Measurements from ENCODE around the gene DENND1A.

The DENND1A gene

DNA sequence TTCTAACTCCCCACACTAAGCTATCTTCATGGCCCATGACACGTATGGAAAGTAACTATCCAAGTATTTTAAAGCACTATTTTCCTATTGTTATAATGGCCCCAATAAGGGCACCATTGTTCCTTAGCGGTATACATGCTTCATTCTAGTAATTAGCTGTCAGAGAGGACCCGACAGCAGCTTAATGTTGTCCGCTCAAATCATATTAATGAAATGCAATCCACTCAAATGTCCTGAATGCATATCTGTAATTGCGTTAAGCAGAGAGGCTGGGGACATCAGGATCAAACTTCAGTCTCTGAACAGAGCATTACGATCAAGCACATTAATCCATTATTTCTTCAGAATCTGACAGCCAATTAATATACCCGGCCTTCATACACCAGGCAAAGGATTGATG lies 434.2 kb downstream of the DENND1A start:
- no peak overlapping the region for H3K9ac ChIP-seq (ENCODE audit: low read depth, low read length)
- no peak overlapping the region for H3K4me3 ChIP-seq (ENCODE audit: low read length)
- no peaks in the 10 kb centered on the region for H3K9me3 ChIP-seq (ENCODE audit: insufficient read depth, low read depth, low read length)
- no peaks in the 10 kb centered on the region for H3K27me3 ChIP-seq (ENCODE audit: insufficient read depth, low read length)
- H3K27ac ChIP-seq (ENCODE audit: low read depth, low read length): no peak overlapping the region
- no peaks in the 10 kb centered on the region for H3K4me1 ChIP-seq (ENCODE audit: insufficient read depth, low read length)
- whole genome bisulfite sequencing: 94% methylated on average over 7 of the region's 7 CpGs
- no peaks in the 10 kb centered on the region for H3K36me3 ChIP-seq (ENCODE audit: insufficient read depth, low read length)

DNA sequence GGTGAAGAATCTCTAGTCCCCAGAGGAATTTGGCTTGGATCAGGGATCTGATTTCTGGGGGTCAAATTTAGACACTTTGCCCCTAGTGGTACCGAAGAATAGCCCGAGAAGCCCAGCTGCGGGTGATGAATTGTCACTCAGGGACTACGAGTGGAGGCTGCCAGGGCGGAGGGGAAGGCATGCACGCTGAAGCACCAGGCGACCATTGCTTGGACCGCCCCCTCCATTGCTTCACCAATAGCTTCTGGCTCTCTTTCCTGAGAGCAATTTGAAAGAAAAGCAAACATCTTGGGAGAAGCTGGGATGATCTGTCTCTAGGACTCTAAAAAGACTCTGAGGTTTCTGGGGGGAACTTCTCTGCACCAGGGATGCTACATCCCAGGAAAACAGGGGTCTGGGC lies 436.3 kb downstream of the DENND1A start:
- H3K4me1 ChIP-seq (ENCODE audit: insufficient read depth, low read length): peaks cover 8% of the 10 kb centered on the region
- H3K36me3 ChIP-seq (ENCODE audit: insufficient read depth, low read length): no peaks in the 10 kb centered on the region
- H3K9me3 ChIP-seq (ENCODE audit: insufficient read depth, low read depth, low read length): no peaks in the 10 kb centered on the region
- H3K9ac ChIP-seq (ENCODE audit: low read depth, low read length): no peak overlapping the region
- no peak overlapping the region for H3K27ac ChIP-seq (ENCODE audit: low read depth, low read length)
- 76% methylated on average over 8 of the region's 8 CpGs for WGBS
- no peaks in the 10 kb centered on the region for H3K27me3 ChIP-seq (ENCODE audit: insufficient read depth, low read length)
- H3K4me3 ChIP-seq (ENCODE audit: low read length): no peak overlapping the region

DNA sequence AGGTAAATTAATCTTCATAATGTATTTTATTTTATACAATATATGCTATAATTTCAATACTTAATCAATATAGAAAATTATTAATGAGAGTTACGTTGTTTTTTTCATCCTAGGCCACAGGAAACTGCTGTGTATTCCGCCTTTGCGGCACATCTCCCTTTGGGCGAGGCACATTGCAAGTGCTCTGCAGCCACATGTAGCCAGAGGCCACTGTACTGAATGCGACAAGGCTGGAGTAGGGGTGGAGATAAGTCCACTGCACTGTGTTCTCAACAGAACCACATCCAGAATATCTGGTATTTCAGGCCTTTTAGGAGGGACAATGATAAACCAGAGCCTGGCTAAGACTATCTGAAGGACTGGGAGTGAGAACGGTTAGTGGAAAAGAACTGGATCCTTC lies 439.2 kb downstream of the DENND1A start:
- Histone ChIP-seq H3K27me3 (ENCODE audit: insufficient read depth, low read length) (no peaks in the 10 kb centered on the region), H3K36me3 (ENCODE audit: insufficient read depth, low read length) (no peaks in the 10 kb centered on the region), H3K27ac (ENCODE audit: low read depth, low read length) (no peak overlapping the region), H3K4me3 (ENCODE audit: low read length) (no peak overlapping the region), H3K9ac (ENCODE audit: low read depth, low read length) (no peak overlapping the region), H3K4me1 (ENCODE audit: insufficient read depth, low read length) (peaks cover 17% of the 10 kb centered on the region), H3K9me3 (ENCODE audit: insufficient read depth, low read depth, low read length) (no peaks in the 10 kb centered on the region)
- 95% methylated on average over 6 of the region's 6 CpGs for WGBS

DNA sequence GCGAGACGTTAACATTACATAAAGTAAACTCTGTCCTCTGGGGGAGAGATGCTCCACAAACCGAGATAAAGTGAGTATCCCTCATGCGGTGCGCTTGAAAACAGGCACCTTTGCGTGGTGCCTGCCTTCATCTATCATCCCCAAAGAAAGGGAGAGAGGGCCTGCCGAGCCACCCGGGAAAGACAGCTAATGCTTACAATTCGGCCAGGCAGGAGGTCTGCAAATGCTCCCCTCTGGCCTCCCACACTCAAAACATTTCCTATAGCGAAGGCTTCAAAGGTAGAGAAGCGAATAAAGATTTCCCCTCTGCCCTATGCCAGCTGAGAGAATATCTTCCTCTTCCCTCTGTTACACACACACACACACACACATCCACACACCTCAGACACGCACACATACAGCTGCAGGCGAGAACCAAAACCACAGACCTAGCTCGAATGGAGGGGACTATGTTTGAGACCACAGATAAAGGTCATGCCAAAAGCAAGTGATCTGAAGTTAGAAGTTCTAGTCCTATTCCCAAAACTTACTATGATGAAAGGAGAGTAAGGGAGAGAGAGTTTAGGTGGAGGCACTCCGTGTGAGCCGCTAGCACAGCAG lies 441.1 kb downstream of the DENND1A start:
- H3K27me3 ChIP-seq (ENCODE audit: insufficient read depth, low read length): no peaks in the 10 kb centered on the region
- no peak overlapping the region for H3K4me3 ChIP-seq (ENCODE audit: low read length)
- no peaks in the 10 kb centered on the region for H3K9me3 ChIP-seq (ENCODE audit: insufficient read depth, low read depth, low read length)
- 52% methylated on average over 16 of the region's 16 CpGs for WGBS
- H3K4me1 ChIP-seq (ENCODE audit: insufficient read depth, low read length): peaks cover 17% of the 10 kb centered on the region
- no peak overlapping the region for H3K27ac ChIP-seq (ENCODE audit: low read depth, low read length)
- H3K9ac ChIP-seq (ENCODE audit: low read depth, low read length): no peak overlapping the region
- H3K36me3 ChIP-seq (ENCODE audit: insufficient read depth, low read length): no peaks in the 10 kb centered on the region

DNA sequence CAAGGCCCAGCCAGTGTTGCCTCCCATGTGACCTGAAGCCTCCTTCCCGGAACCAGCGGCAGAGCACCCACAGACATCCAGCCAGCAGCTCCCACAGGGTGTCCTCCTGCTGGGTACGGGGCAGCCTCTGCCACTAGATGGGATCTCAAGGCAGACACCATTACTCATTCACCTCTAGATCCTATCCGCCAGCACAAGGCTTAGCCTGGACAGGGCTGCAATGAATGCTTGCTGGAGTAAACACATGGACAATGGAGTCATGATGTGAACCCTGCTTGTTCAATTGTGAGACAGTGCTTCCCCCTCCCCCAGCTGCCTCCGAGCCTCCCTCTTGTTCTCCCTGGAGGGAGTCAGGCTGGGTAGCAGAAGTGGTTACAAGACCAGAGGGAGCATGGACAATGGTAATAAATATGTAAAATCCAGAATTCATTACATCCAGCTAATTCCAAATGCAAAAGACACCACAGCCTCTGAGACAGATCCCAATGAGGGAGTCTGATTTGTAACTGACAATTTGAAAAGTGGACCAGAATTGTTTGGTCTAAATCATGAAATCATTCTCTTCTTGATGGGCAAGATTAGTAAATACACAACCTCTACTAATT lies 441.9 kb downstream of the DENND1A start:
- H3K4me3 ChIP-seq (ENCODE audit: low read length): no peak overlapping the region
- peaks cover 20% of the 10 kb centered on the region for H3K4me1 ChIP-seq (ENCODE audit: insufficient read depth, low read length)
- no peak overlapping the region for H3K9ac ChIP-seq (ENCODE audit: low read depth, low read length)
- no peak overlapping the region for H3K27ac ChIP-seq (ENCODE audit: low read depth, low read length)
- 87% methylated on average over 4 of the region's 5 CpGs for WGBS
- no peaks in the 10 kb centered on the region for H3K27me3 ChIP-seq (ENCODE audit: insufficient read depth, low read length)
- no peaks in the 10 kb centered on the region for H3K36me3 ChIP-seq (ENCODE audit: insufficient read depth, low read length)
- no peaks in the 10 kb centered on the region for H3K9me3 ChIP-seq (ENCODE audit: insufficient read depth, low read depth, low read length)

DNA sequence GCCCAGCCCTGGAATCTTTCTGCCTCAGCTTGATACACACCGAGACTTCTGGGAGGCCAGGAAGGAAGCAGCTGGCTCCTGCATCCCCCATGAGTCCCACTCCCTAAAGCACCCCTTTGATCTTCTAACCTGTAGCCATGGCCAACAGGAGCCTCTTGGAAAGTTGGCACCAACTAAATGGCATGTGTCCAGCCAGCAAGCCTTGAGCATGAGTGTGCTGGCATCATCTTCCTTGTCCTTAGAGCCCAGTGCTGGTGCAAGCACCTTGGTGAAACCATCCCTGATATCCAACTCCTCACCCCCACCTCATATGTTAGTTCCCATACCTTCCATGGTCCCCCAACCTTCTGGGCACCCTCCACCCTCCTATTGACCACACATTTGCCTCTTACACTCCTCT lies 443.5 kb downstream of the DENND1A start:
- Histone ChIP-seq H3K4me1 (ENCODE audit: insufficient read depth, low read length) (peaks cover 23% of the 10 kb centered on the region), H3K27me3 (ENCODE audit: insufficient read depth, low read length) (no peaks in the 10 kb centered on the region), H3K36me3 (ENCODE audit: insufficient read depth, low read length) (no peaks in the 10 kb centered on the region), H3K9ac (ENCODE audit: low read depth, low read length) (no peak overlapping the region), H3K9me3 (ENCODE audit: insufficient read depth, low read depth, low read length) (no peaks in the 10 kb centered on the region), H3K27ac (ENCODE audit: low read depth, low read length) (no peak overlapping the region), H3K4me3 (ENCODE audit: low read length) (no peak overlapping the region)
- WGBS: 88% methylated on average over 1 of the region's 1 CpG

DNA sequence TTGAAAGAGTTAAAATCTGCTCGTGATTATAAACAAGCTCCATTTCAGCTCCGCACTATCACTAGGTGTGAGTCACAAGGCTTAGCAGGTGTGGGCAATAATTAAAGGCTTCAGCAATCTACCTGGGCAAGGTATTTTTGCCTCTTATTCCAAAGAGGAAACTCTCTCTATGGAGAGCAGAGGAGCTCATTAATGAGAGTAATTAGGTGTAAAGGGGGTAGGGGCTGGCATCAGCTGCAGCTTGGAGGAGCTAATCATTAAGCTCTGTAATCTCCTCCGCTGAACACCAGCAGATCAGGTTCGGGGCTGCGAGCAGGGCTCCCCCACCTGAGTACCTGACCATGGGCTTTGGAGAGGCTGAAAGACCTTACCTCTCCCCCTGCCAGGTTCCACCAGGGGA lies 444.7 kb downstream of the DENND1A start:
- Histone ChIP-seq H3K9me3 (ENCODE audit: insufficient read depth, low read depth, low read length) (no peaks in the 10 kb centered on the region), H3K27ac (ENCODE audit: low read depth, low read length) (no peak overlapping the region), H3K4me3 (ENCODE audit: low read length) (no peak overlapping the region), H3K4me1 (ENCODE audit: insufficient read depth, low read length) (peaks cover 32% of the 10 kb centered on the region), H3K27me3 (ENCODE audit: insufficient read depth, low read length) (no peaks in the 10 kb centered on the region), H3K9ac (ENCODE audit: low read depth, low read length) (no peak overlapping the region), H3K36me3 (ENCODE audit: insufficient read depth, low read length) (no peaks in the 10 kb centered on the region)
- WGBS: 83% methylated on average over 5 of the region's 5 CpGs

DNA sequence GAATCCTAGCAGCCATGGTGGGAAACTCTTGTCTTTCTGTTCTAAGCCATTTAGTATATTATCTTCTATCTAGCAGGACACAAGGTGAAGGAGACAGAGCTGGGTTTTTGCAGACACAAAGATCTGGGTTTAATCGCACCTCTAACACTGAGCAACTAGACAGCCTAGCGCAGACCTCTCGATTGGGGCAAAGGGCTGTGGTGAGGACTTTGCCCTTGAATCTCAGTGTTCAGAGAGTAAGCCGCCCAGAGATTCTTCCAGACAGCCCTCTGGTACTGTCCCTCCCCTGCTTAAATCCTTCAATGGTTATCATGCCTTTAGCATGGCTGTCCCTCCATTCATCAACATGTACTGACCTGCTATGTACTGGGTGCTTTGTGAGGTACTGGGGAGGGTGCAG lies 445.8 kb downstream of the DENND1A start:
- Histone ChIP-seq H3K9ac (ENCODE audit: low read depth, low read length) (no peak overlapping the region), H3K27me3 (ENCODE audit: insufficient read depth, low read length) (no peaks in the 10 kb centered on the region), H3K27ac (ENCODE audit: low read depth, low read length) (no peak overlapping the region), H3K9me3 (ENCODE audit: insufficient read depth, low read depth, low read length) (no peaks in the 10 kb centered on the region), H3K36me3 (ENCODE audit: insufficient read depth, low read length) (no peaks in the 10 kb centered on the region), H3K4me1 (ENCODE audit: insufficient read depth, low read length) (peaks cover 35% of the 10 kb centered on the region), H3K4me3 (ENCODE audit: low read length) (no peak overlapping the region)
- WGBS: 94% methylated on average over 4 of the region's 4 CpGs

DNA sequence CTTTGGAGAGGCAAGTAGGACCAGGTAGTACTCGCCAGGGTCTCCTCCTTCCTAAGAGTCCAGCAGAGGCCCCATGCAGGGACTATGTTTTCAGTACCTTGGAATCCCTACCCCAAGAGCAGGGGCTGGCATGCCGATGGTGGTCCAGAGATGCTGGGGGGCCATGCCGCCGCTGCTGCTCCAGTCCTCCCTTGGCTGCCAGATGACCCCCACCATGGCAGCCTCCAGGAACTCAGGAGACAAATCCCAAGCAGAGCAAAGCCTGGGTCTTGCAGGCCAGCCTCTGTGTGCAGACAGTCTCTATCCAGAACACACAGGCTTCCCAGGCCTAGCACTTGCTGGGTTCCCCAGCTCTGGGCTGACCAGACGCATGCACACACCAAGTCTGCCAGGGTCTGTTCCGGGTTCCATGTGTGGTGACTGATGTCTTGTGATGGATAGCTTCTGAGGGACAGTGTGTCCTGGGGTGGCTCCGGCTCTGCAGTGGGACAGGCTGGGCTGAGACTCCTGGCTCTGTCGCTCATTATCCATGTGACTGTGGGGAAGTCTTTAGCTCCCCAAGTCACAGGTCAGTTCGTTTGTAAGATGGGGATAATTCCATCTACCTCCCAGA lies 446.6 kb downstream of the DENND1A start:
- no peaks in the 10 kb centered on the region for H3K9me3 ChIP-seq (ENCODE audit: insufficient read depth, low read depth, low read length)
- 93% methylated on average over 9 of the region's 9 CpGs for WGBS

DNA sequence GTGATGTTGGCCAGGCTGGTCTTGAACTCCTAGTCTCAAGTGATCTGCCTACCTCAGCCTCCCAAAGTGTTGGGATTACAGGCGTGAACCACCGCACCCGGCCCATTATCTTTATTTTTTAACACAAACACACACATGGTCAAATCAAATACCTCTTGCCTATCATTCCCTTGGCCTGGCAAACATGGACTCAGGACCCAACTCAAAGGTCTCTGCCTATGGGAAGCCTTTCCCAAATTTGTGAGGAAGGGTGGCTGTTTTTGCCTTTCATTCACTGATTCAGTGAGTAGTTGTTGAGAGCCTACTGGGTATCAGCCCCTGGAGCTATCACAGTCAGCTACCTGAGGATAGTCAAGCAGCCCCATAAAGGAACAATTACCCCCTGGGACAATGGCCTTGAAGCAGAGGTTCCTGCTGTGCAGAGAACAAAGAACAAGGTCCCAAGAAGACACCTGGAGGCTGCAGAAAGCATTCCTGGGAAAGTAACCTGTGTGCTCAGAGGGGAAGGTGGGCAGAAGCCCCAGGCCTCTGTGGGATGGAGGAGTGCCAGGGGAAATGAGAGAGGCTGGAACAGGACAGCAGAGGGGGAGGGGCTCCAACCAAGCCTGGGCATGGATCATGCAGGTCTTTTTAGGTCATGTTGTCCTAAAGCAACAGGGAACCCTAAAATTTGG lies 447.5 kb downstream of the DENND1A start:
- Histone ChIP-seq H3K9me3 (ENCODE audit: insufficient read depth, low read depth, low read length) (no peaks in the 10 kb centered on the region), H3K36me3 (ENCODE audit: insufficient read depth, low read length) (no peaks in the 10 kb centered on the region), H3K27ac (ENCODE audit: low read depth, low read length) (no peak overlapping the region; the same call in 1 of the 2 replicates), H3K4me3 (ENCODE audit: low read length) (no peak overlapping the region), H3K27me3 (ENCODE audit: insufficient read depth, low read length) (no peaks in the 10 kb centered on the region), H3K4me1 (ENCODE audit: insufficient read depth, low read length) (peaks cover 21% of the 10 kb centered on the region), H3K9ac (ENCODE audit: low read depth, low read length) (no peak overlapping the region)
- 82% methylated on average over 3 of the region's 3 CpGs for WGBS

More for the DNA sequence above, 446.6 kb downstream of the DENND1A start:
- peaks cover 26% of the 10 kb centered on the region for H3K4me1 ChIP-seq (ENCODE audit: insufficient read depth, low read length)
- no peak overlapping the region for H3K4me3 ChIP-seq (ENCODE audit: low read length)
- H3K27me3 ChIP-seq (ENCODE audit: insufficient read depth, low read length): no peaks in the 10 kb centered on the region
- no peaks in the 10 kb centered on the region for H3K36me3 ChIP-seq (ENCODE audit: insufficient read depth, low read length)
- H3K27ac ChIP-seq (ENCODE audit: low read depth, low read length): no peak overlapping the region; the same call in 1 of the 2 replicates
- H3K9ac ChIP-seq (ENCODE audit: low read depth, low read length): no peak overlapping the region

DNA sequence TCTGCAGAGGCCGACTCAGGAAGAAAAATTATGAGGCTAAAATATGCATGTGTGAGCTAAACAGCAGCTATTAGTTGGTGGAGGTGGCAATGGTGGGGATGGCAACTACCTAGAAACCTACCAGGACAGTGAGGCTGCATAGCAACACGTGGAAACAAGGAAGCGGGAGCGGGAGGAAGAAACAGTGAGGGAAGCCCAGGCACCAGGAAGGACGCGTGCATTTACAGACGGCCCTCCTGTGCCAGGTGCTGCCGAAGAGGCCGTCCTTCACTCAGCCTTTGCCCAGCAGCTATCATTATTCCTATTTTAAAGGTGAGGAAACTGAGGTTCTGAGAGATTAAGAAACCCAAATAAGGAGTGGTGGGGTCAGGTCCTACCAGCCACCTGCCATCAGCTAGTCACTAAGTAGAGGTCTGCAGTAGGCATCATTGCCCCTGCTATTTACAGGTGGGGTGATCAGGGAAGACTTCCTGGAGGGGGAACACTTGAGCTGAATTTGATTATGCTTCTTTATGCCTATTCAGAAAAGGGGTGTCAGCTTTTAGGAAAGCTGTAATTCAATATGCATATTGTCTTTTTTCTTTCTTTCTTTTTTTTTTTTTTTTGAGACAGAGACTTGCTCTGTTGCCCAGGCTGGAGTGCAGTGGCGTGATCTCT lies 448.6 kb downstream of the DENND1A start:
- Histone ChIP-seq H3K9me3 (ENCODE audit: insufficient read depth, low read depth, low read length) (no peaks in the 10 kb centered on the region), H3K4me1 (ENCODE audit: insufficient read depth, low read length) (peaks cover 21% of the 10 kb centered on the region), H3K27ac (ENCODE audit: low read depth, low read length) (no peak overlapping the region), H3K9ac (ENCODE audit: low read depth, low read length) (no peak overlapping the region), H3K36me3 (ENCODE audit: insufficient read depth, low read length) (no peaks in the 10 kb centered on the region), H3K4me3 (ENCODE audit: low read length) (no peak overlapping the region), H3K27me3 (ENCODE audit: insufficient read depth, low read length) (no peaks in the 10 kb centered on the region)
- WGBS: 91% methylated on average over 10 of the region's 10 CpGs
